Activated CD4-positive, alpha-beta T cell treated with anti-CD3 and anti-CD28 coated beads, Interleukin-10, Interleukin-2, amounts not matched to agents 100 ng/mL and 50 ng/mL, durations not matched to agents 16 hours and 8 hours (primary cell): ENCODE measurements around the gene DNAAF3.
"Not testable (repeated sequence)": the region's sequence is repeated elsewhere in the genome, so short reads cannot be mapped to it uniquely, and the experiment has no call there.

ENCODE experiments used
- DNase-seq: peaks from one replicate; pipeline ENCODE4 v3.0.0-alpha.2; 2020

DNAAF3 gene

DNA sequence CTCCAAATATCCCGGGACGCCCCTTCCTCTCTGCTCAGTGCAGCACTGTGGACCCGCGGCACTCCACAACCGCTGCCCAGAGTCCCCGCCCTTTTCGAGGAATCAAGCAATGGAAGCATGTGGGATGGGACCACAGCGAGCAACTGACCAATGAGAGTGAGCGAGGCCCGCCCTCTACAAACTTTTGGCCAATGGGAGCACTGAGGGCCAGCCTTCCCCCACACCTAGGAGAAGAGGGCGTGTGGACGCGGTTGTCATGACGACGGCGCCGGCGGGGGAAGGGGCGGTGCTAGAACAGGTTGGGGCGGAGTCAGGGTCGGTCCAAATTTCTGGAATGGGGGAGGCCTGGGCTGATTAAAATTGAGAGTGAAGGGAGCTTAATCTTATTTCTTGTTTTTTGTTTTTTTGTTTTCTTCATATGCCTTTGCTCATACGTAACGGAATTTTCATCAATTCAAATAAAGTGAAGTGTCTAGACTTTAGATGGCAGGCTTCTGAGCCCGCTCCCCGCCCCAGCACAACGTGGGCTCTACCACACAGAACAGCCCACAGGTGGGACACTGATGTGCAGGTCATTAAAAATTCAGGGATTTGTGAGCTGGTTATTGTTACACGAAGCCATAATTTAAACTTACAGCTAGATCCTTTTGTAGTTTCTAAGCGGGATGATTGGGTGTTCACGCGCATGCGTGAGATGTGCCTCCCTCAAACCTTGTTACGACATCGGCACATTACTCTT is at the start of gene DNAAF3:
Gene DNAAF3, minus strand, starts transcription at position 84 of the 739 bp plus-strand sequence. CDS start 200 bp downstream, outside the sequence.
- peak; percentile 91 for DNase-seq

DNA sequence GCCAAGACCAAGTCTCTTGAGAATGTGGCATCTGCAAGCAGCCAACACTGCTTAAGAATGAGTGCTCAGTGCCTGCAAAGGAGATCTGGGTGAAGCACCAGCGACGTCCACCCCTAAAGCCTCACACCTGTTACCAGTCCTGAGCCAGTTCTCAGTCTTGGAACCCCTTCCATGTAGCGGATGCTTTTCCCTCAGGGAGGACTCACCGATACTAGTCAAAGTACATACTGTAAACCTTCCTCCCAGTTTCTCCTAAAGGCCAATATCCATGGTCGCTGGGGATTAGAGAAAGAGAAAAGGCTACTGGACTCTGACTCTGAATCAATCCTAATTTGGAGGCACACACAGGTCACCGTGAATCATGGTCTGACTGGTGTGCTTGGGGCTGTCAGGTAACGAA is 47.1 kb upstream of the DNAAF3 start:
- no peak for DNase-seq

DNA sequence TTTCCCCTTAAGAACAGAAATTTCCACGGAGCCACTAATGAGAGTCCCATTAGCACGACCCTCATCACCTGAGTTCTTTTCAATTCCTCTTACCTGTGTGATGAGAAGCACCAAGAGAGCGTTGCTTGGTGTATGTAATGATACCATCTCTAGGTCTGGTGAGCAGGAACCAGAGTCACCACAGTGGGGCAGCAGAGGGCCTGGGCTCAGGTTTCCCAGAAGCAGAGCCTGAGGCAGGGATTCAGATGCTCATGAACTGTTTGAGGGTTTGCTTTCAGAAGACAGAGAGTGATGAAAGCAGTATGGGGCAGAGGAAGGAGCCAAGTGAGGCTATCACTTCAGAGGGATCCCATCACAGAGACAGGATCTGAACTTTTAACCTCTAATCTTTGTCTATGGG is 46.0 kb upstream of the DNAAF3 start:
- DNase-seq: peak; percentile 63

DNA sequence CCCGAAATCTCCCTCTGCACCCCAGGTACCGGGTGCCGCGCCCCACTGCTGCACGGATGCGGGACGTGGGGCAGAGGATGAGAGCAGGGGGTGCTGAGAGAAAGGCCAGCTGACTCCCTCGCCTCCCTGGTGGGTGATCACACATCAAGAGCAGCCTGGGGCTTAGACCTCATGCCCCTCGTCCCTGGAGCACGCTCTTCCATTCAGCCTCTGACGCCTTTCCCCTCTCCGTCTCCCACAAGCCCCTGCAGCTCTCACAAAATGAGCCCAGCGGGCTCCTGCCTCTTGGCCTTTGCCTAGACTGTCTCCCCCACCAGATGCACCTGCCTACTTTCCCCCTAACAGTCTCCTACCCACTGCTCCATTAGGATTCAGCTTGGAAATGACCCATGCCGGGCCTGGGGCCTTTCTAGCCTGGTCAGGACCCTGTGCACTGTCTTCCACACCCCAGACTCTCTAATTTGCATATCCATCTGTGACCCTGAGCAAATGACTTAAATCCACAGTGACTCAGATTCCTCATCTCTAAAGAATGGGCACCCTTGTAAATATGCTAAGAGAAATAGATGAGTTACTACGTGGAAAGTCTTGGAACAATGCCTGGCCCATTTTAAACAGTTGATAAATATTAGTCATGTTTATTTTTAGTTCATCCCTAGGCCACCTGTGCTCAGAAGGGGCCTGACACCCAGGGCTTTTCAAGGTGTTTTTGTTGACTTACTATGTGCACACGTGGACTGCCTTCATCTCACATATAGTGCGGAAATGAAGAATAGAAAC is 43.5 kb upstream of the DNAAF3 start:
- no peak for DNase-seq

DNA sequence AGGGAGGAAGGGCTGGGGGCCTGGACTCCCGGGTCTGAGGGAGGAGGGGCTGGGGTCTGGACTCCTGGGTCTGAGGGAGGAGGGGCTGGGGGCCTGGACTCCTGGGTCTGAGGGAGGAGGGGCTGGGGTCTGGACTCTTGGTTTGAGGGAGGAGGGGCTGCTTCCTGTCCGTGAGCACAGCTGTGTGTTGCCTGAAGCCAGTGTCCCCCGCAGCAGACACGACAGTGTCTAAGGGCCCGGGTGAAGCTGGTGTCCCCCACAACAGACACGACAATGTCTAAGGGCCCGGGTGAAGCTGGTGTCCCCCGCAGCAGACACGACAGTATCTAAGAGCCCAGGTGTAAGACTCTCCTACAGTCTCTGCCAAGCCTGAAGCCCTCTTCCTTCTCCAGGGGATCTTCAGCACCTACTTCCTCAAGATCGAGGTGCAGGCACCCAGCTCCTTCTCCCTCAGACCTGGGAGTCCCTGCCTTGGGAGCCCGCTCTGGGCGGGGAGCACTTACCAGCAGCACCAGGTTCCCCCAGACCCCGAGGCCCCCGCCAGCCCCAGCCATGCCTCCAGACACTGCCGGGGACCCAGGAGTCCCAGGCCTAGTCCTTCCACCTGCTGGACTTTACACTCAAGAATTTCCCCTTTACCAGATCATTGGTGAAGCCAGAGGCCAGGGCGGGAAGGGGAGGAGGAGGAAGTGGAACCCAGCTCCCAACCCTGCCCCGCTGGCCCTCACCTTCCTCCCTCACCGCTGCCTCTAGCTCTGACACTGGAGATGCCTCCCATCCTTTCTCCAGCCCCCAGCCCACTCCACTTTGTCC is 42.7 kb upstream of the DNAAF3 start, which contains the start of gene PTPRH:
Gene PTPRH, minus strand, starts transcription at position 622 of the 813 bp plus-strand sequence. Its CDS starts 68 bp downstream, at position 554.
- DNase-seq: no peak

DNA sequence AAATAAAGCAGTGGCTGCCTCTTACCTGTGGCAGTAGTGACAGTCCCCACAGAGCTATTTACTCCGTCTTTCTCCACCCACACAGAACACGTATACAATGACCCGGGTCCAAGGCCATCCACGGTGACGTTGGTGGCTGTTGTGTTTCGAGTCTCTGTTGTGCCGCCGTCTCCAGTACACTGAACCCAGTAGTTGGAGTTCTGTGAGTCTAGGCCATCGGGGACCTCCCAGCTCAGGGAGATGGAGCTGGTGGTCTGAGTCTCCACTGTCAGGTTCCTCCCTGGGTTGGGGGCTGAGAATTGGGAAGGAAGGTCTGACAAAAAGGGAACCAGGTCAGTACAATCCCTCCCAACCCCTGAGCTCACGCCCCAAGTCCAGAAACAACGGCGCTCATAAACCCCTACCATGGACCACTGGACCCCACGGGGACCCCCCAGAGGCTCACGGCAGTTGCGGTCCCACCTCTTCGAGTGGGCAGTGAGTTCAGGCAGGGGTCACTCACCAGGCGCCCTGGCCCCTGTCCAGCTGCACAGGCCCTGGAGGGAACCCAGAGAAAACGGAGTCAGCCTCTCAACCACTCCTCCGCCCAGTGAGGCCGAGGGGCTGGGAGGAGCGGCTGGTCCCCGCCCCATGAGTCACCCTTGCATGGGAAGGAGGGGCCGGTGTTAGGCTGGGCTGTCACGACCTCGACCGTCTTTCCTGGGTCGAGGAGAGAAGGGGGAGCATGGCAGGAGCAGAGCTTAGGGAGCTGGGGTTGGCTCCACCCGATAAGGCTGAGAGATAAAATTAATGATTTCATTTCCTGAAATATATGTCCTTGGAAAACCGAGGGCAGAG is 40.5 kb upstream of the DNAAF3 start:
- peak; percentile 47 for DNase-seq

DNA sequence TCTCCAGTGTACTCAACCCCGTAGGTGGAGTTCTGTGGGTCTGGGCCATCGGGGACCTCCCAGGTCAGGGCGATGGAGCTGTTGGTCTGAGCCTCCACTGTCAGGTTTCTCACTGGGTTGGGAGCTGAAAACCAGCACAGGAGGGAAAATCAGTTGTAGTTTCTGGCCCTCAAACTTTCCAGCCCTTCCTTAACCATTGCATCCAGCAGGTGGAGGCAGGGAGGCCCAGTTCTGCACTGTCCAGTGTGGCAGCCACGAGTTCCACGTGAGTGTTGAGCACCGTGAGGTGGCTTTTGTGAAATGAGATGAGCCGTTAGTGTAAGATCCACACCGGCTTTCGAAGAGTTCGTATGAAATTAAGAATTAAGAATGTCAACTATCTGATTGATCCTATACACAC is 35.8 kb upstream of the DNAAF3 start:
- DNase-seq: not testable (repeated sequence)

DNA sequence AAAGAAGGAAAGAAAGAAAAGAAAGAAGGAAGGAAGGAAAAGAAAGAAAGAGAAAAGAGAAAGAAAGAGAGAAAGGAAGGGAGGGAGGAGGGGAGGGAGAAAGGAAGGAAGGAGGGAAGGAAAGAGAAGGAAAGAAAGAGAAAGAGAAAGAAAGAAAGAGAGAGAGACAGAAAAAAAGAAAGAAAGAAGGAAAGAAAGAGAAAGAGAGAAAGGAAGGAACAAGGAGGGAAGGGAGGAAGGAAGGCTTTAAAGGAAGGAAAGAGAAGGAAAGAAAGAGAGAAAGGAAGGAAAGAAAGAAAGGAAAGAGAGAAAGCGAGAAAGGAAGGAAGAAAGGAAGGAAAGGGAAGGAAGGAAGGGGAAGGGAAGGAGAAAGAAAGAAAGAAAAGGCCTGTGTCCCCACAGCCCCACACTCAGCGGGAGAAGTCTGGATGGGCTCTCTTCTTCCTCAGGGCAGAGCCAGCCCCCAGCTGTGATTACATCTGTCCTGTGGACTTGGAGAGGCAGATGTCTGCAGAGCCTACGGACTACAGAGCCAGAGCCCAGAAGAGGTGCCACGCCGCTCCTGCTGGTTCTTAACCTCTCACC is 33.3 kb upstream of the DNAAF3 start:
- no peak for DNase-seq

DNA sequence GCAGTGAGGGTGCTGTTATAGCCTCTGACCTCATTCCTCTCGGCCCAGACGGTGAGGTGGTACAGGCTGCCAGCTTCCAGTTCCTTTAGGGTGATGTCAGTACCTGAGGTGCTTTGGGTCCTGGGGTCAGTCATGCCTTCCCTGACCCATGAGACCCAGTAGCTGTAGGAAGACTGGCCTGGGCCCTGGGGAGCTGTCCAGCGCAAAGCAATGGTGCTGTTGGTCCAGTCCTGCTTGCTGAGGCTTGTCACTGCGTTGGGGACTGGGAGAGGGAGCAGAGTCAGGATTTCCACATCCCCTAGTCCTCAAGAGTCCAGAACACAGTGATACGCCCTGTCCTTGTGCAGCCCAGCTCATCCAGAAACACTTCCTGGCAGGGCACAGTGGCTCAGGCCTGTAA is 32.2 kb upstream of the DNAAF3 start:
- no peak for DNase-seq

DNA sequence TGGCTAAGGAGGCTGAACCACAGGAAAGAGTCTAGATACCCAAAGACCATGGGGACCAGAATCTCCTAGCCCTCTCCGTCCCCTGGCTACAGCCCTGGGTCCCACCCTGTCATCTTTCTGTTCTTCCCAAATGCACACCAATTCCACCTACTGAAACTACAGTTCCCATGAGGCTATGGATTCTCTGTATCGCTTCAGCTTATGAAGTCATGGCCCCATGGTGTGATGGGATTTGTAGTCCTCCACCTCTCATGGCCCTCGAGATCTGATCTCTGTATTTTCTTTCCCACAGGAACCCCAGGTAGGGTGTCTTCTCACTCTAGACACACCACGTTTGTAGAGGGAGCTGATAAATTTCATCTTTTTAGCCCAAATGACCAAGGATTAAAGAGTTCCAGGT is 31.1 kb upstream of the DNAAF3 start:
- DNase-seq: peak; percentile 36

DNA sequence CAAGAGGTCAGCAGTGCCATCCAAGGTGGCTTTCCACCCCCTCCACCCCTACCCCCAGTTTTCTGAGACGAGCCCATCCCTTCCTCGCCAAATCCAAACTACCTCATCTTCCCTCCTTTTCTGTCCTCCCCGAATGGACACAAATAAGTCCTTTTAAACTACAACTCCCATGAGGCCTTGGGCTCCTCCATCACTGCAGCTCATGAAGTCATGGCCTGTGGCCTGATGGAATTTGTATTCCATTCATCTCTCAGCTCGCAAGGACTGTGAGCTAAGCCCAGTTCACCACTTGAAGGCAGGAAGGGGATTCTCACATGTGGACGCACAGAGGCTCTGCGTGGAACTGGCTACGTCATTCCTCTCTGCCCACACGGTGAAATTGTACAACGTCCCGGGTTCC is 30.4 kb upstream of the DNAAF3 start:
- no peak for DNase-seq

DNA sequence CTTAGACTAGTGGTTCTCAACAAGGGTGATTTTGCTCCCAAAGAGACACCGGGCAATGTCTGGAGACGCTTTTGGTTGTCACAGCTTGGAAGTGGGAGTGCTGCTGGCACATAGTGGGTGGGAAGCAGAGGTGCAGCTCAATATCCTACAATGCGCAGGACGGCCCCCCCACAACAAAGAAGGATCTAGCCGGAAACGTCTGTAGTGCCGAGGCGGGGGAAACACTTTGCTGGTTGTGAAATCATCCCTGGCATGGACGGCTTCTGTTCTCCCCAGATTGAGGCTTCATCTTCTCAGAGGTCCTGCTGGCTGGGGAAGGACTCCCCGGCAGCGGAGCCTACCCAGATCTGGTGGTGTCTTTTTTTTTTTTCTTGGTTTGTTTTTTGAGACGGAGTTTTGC is 27.1 kb upstream of the DNAAF3 start:
- DNase-seq: no peak

DNA sequence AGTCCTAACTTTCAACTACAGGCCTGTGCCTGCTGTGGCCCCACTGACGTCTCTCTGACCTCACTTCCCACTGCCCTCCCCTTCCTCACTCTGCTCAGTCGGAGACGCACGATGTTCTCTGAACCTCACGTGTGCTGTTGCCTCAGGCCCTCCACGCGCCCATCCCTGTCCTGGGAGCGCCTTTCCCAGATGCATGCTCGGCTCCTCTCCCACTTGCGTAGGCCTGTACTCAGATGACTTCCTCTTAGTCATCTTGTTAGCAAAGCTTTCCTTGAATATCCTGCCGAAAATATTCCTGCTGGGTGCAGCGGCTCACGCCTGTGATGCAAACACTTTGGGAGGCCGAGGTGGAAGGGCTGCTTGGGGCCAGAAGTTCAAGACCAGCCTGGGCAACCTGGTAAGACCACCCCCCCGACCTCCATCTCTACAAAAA is 23.0 kb upstream of the DNAAF3 start:
- DNase-seq: no peak

DNA sequence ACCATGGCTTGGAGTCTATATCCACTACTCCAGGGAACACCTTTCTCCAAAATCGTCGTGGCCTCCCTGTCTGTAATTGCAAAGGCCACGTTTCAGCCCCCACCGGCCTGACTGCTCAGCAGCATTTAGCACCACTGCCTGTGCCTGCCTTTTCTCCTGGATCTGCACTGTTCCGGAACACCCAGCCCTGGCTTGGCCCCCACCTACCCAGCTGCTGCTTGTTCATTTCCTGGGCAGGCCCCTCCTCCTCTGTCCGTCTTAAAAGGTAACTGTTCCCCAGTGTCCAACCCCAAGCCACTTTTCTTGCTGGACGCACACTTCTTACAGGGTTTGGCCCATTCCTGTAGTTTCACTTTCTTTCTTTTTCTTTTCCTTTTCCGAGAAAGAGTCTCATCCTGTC is 22.2 kb upstream of the DNAAF3 start:
- no peak for DNase-seq

DNA sequence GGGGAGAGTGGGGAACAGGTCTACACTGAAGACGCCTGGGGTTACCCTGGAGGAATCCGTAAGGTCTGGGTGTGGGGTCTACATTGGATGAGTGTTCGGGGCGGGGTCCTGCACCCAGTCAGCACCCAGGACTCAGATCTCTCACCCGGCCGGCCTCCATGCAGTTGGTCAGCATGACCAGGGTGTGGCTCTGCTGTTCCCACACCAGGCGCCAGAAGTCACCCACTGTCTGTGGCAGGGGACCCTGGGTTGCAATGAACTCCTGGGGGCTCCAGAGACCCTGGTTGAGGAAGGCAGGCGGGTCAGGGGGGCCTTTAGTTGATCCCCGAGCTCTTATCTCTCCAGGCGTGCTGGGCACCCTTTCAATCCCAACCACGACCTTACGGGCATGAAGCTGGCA is 19.7 kb upstream of the DNAAF3 start:
- no peak for DNase-seq

DNA sequence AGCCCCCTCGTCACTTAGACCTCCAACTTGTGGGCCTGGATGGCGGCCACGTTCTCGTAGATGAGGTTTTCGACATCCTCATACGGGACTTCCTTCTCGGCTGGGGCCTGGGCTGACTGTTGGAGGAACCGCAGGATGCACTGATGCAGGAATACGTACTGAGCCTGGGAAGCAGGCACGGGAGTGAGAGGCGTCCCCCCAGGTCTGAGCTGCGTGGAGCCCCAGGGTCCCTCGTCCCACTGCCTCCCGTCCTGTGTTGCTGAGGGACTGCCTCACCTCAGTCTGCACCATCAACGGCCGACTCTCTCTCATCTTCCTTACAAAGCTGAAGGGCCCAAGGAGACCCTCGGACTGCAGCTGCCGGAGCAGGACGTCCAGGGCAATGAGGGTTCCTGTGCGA is 15.3 kb upstream of the DNAAF3 start:
- DNase-seq: no peak

DNA sequence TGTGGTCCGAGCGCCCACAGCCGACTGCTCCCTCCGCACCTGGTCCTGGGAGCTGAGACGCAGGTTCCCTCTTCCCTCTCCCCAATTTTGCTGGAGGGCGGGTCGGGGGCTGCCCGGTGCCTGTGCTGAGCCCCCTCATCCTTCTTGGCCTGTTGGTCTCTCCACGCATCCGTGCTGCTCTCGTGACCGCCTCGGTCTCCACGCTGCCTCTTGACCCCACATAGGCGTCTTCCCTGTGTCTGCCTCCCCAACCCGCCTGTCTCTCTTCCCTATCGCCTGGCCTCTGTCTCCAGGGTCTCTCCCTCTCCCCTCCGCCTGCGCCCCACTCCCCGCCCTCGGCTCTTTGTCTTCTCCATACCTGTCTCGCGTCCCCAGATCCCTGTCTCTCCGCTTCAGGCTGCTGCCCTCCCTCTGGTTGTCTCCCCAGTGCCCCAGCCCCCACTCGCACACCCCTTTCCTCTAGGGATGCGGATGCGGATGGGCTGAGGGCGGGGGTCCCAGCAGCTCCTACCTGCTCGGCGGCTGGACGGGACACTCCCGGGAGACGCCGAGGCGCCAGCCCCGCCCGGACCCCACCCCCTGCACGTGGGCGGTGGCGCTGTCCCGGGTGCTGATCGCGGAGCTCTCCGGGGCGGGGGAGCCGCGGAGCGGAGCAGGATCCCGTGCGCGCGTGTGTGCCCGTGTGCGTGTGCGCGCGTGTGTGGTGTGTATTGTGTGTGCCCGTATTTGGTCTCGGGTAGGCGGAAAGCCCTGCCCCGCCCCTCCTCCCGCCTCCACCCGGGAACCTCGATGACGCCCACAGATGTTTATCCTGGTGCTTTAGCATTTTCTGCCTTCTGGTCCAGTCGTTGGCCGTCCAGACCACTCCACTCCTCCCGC is 13.4 kb upstream of the DNAAF3 start, which contains the start of gene SYT5:
Gene SYT5, minus strand, starts transcription at position 684 of the 879 bp plus-strand sequence. CDS start 1,248 bp downstream, outside the sequence.
- peak; percentile 50 for DNase-seq

DNA sequence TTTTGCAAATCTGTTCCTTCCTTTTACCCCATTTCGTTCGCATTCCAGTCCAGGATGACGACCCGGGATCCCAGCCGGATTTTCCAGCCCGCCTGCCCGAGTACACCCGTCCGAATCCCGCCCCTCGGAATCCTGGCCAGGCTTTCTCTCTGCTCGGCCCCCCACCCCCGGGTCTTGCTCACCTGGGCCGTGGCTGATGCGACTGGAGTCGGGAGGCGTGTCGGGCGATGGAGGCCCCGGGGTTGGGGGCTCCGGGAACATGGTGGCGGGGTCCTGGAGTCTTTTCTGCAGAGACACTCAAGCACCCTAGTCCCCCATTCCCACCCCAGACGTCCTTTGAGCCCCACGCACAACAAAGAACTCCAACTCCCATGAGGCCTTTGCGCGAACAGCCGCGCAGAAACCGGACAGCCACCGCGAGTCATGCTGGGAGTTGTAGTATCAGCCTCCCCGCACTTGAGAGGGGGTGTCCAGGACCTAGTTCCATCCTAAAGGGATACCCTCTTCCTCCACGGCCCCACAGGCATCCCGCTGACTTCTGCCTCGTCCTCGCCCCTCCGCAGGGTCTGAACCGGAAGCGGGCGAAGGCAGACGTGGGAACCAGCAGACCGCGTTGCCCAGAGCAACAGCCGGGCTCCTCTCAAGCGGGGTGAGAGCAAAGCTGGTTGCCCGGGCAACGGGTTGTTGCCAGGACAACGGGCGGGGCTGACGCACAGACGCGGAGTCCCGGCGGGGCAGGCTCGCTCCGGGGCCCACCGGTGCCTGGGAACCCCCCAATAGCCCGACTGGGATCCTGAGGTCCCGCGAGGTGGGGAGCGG is 12.6 kb upstream of the DNAAF3 start:
- peak; percentile 88 for DNase-seq

DNA sequence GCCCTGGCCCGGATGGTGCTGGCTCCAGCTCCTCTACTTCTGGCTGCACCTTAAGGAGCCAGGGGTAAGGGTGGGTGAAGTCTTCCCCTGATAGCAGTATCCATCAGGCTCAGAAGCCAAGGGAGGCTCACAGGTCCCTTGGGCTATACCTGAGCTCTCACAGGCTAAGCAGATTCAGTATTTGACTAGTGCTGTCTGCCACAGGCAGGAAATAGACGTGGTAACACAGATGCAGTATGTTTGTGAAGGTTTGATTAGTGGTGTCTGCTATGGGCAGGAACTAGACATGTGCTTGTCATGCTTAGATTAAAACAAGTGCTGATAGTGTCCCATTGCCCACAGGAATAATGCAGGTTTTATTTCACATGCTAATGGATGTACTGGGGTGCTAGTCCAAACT is 9.7 kb upstream of the DNAAF3 start:
- DNase-seq: no peak
